GM18858 (cell line): ENCODE data around the gene KPNB1.

Experiments used
- ATAC-seq: cut with Tn5 transposase; IDR thresholded peaks from one replicate; pipeline ENCODE4 v1.9.1; 2021; ENCODE audit not compliant: unreplicated experiment

Gene KPNB1

GRCh38 chr17:47696717-47697642 is 47.3 kb downstream of the KPNB1 start:
- no peak for ATAC-seq

GRCh38 chr17:47697906-47698711 is 48.4 kb downstream of the KPNB1 start:
- no peak for ATAC-seq

- no peak for ATAC-seq
Measured at GRCh38 chr17:47698749-47699535, 49.2 kb downstream of the KPNB1 start.

GRCh38 chr17:47699536-47699840 is 49.8 kb downstream of the KPNB1 start:
- no peak for ATAC-seq

- ATAC-seq: no peak
Measured at GRCh38 chr17:47700471-47701449, 51.0 kb downstream of the KPNB1 start.

GRCh38 chr17:47701608-47702007 is 51.9 kb downstream of the KPNB1 start:
- ATAC-seq: no peak

- ATAC-seq: no peak
Measured at GRCh38 chr17:47702391-47702995, 52.8 kb downstream of the KPNB1 start.

- no peak for ATAC-seq
Measured at GRCh38 chr17:47703191-47703591, 53.5 kb downstream of the KPNB1 start.

- ATAC-seq: no peak
Measured at GRCh38 chr17:47703671-47704070, 54.0 kb downstream of the KPNB1 start.

- ATAC-seq: no peak
Measured at GRCh38 chr17:47704116-47704515, 54.4 kb downstream of the KPNB1 start.

- ATAC-seq: no peak
Measured at GRCh38 chr17:47704736-47705135, 55.0 kb downstream of the KPNB1 start.

- ATAC-seq: no peak
Measured at GRCh38 chr17:47705536-47706530, 56.1 kb downstream of the KPNB1 start.

- no peak for ATAC-seq
Measured at GRCh38 chr17:47707056-47707804, 57.5 kb downstream of the KPNB1 start.

GRCh38 chr17:47707884-47708283 is 58.2 kb downstream of the KPNB1 start:
- ATAC-seq: no peak

GRCh38 chr17:47708312-47708863 is 58.7 kb downstream of the KPNB1 start:
- ATAC-seq: no peak

GRCh38 chr17:47708864-47709541 is 59.3 kb downstream of the KPNB1 start:
- no peak for ATAC-seq

GRCh38 chr17:47709594-47709993 is 59.9 kb downstream of the KPNB1 start:
- no peak for ATAC-seq
